GM13977 (cell line): ENCODE data around the gene CEP57.

ENCODE experiments used
- DNase-seq: peaks from one replicate; pipeline ENCODE4 v3.0.0; 2012; ENCODE audit warnings: low spot score
- in situ Hi-C: fragments of 300-500 bp; cut with MboI; formaldehyde crosslinking; loops from one replicate; pipeline ENCODE4 v1.12.0; 2022; ENCODE audit warnings: low sequenced_read_pairs, low pct_unique_long_range_greater_than_20kb, mixed read lengths, inconsistent platforms; ENCODE audit not compliant: unreplicated experiment
- TF ChIP-seq, protein P1 (sequence below): IDR thresholded peaks from 2 replicates; pipeline ENCODE4 v1.5.1; 2012; ENCODE audit warnings: mild to moderate bottlenecking, control low read depth; ENCODE audit not compliant: insufficient read depth; ENCODE audit errors: extremely low read depth, missing control alignments

The CEP57 gene

GRCh38 chr11:95831198-95831883 is 41.0 kb downstream of the CEP57 start:
- in situ Hi-C loops: loop anchor here (25.0 kb wide), 1 partner anchor 556 kb away; the partner anchor contains the start of genes CCDC82 and JRKL
- no peak for DNase-seq
- TF ChIP-seq, protein P1, sequence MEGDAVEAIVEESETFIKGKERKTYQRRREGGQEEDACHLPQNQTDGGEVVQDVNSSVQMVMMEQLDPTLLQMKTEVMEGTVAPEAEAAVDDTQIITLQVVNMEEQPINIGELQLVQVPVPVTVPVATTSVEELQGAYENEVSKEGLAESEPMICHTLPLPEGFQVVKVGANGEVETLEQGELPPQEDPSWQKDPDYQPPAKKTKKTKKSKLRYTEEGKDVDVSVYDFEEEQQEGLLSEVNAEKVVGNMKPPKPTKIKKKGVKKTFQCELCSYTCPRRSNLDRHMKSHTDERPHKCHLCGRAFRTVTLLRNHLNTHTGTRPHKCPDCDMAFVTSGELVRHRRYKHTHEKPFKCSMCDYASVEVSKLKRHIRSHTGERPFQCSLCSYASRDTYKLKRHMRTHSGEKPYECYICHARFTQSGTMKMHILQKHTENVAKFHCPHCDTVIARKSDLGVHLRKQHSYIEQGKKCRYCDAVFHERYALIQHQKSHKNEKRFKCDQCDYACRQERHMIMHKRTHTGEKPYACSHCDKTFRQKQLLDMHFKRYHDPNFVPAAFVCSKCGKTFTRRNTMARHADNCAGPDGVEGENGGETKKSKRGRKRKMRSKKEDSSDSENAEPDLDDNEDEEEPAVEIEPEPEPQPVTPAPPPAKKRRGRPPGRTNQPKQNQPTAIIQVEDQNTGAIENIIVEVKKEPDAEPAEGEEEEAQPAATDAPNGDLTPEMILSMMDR: no peak

DNA sequence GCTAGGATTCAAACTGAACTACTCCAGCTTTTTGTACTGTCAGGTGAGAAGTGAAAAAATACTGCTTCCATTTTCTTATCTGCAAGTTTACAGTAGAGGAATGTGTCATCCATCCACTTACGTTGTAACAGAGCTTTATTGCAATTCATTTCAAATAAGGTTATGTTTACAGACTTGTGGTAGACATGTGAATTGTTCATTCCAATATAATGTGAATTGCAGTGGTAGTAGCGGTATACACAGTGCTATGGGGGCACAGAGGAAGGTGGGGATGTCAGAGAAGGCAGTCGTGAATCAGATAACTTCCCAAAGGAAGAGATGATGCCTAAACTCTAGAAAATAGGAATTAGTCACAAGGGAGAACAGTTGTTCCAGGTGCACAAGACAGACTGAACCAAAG is 42.5 kb downstream of the CEP57 start:
- TF ChIP-seq, protein P1: no peak
- in situ Hi-C loops: loop anchor here (25.0 kb wide), 1 partner anchor 555 kb away; the partner anchor contains the start of genes CCDC82 and JRKL
- DNase-seq: no peak

GRCh38 chr11:95833378-95833777 is 43.1 kb downstream of the CEP57 start:
- in situ Hi-C loops: loop anchor here (25.0 kb wide), 1 partner anchor 554 kb away; the partner anchor contains the start of genes CCDC82 and JRKL
- TF ChIP-seq, protein P1: no peak
- no peak for DNase-seq

DNA sequence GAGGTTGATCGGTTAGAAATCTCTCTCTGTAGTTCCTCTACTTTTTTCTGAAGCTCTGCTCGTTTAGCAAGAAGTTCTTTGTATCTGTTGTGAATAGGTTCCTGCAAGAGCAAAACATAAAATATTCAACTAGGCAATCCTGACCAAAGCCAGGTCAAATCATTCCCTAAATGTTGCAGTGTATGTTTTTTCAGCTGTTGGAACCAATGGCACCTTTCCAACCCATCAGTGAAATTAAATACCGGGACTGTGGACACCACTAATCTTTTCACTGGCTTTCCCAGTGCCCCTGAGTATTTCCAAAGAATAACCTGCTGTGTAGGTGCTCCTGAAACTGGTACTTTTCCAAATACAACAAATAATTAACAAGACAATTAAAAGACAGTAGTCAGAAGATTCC is 45.1 kb downstream of the CEP57 start:
- TF ChIP-seq, protein P1: no peak
- in situ Hi-C loops: loop anchor here (25.0 kb wide), 1 partner anchor 552 kb away; the partner anchor contains the start of genes CCDC82 and JRKL
- no peak for DNase-seq

DNA sequence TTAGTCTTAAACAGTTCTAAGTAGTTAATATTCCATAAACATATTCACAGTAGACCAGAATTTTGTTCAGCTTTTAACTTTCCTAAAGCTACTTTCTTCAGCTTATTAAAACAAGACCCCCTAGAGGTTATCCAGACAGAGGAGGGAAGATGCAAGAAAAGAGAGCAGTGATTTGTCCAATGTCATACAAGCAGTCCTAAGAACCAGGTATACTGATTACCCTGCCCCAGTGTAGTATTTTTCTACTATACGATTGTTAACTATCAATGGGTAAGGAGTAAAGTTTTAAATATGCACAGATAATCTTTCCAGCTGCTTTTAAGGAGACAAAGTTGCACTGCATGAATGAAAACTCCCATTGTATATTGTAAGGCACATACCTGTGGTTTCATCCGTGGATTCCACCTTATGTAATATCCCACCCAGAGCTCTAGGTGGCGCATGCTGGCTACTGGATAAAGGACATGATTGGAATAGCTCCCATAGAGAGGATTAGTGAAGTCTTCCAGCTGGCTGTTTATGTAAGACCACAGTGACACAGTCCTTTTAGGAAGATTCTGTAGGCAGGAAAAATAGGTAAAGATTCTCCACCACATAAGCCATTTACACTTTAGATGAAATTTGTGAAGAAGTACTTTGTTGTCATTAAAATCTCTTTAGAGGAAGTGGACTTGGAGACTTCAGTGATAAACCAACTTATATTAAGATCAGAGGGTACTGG is 45.6 kb downstream of the CEP57 start:
- in situ Hi-C loops: loop anchor here (25.0 kb wide), 1 partner anchor 551 kb away; the partner anchor contains the start of genes CCDC82 and JRKL
- DNase-seq: peak; percentile 19
- TF ChIP-seq, protein P1: peak; percentile 82

DNA sequence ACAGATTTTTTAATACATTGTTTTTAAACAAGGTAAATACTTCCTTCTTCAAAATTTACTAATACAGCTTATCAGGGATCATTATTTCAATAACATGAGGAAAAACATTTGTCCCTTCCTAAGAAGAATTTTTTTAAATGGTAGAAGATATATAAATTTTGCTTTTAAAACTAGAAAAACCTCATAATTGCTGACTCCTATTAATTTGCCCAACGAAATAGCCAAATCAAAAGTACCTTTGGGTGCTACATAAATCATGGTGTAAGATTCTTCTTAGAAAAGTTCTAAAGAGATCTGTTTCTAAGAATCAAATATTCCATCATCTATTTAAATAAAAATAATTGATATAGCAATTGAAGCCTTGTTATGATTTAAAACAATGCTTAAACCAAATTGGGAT is 54.9 kb downstream of the CEP57 start:
- TF ChIP-seq, protein P1: no peak
- in situ Hi-C loops: loop anchor here (25.0 kb wide), 1 partner anchor 542 kb away; the partner anchor contains the start of genes CCDC82 and JRKL
- DNase-seq: no peak
